SK-N-MC (cell line): ENCODE measurements around the gene SERPINH1.

ENCODE experiments used
- DNase-seq: peaks from one replicate; pipeline ENCODE4 v3.0.0-alpha.2; 2011; ENCODE audit warnings: low read depth, low spot score
- H3K27ac ChIP-seq: fragments of 200-600 bp; sonication (generic); 2 replicates; pipeline ENCODE4 v1.5.1; 2016; ENCODE audit warnings: mixed run types
- H3K36me3 ChIP-seq: fragments of 200-600 bp; sonication (generic); 2 replicates; pipeline ENCODE4 v1.6.1; 2017; ENCODE audit warnings: antibody characterized with exemption, low read length, mixed read lengths; ENCODE audit not compliant: insufficient read depth
- H3K4me3 ChIP-seq: fragments of 200-600 bp; sonication (generic); 2 replicates; pipeline ENCODE4 v1.5.1; 2016
- H3K9ac ChIP-seq: fragments of 200-600 bp; sonication (generic); 2 replicates; pipeline ENCODE4 v1.8.0; 2017; ENCODE audit warnings: mixed run types, mixed read lengths; ENCODE audit not compliant: insufficient read length
- H3K9me3 ChIP-seq: fragments of 200-600 bp; sonication (generic); 2 replicates; pipeline ENCODE4 v1.6.1; 2017; ENCODE audit warnings: low read depth, mild to moderate bottlenecking, antibody characterized with exemption, low read length, moderate library complexity, mixed read lengths
- EZH2 ChIP-seq: fragments of 200-600 bp; sonication (generic); IDR thresholded peaks from one replicate; pipeline ENCODE4 v1.6.1; 2017; ENCODE audit warnings: antibody characterized with exemption
- FOXP2 ChIP-seq: optimal IDR thresholded peaks from 2 replicates; pipeline ENCODE3; 2011; ENCODE audit warnings: mild to moderate bottlenecking, moderate library complexity; ENCODE audit not compliant: insufficient read depth; ENCODE audit errors: extremely low read length, control extremely low read depth
- POLR2AphosphoS5 ChIP-seq: IDR thresholded peaks from 2 replicates; pipeline ENCODE4 v1.6.1; 2012; ENCODE audit warnings: mild to moderate bottlenecking, low read depth, low read length, borderline replicate concordance

Gene SERPINH1

DNA sequence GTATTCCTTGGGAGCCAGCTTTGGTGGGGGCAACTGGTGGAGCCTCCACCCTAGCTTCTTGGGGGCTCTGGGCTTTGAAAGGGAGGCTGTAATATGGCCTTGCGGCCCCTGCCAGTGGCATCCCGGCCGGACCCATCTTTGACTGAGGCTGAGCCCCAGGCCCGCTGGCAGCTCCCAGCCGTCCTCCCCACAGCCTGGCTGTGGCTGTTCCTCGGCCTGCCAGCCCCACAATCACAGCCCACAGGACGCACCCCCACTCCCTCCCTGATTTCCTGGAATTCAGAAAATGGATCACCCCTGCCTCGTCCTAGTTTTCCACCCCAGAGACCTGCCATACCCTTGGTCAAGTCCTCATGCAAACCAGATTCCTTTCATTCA is 23.2 kb downstream of the SERPINH1 start:
- Histone ChIP-seq H3K9ac (no peak overlapping the region), H3K9me3 (no peaks in the 10 kb centered on the region), H3K27ac (no peak overlapping the region), H3K36me3 (no peaks in the 10 kb centered on the region), H3K4me3 (no peak overlapping the region)
- TF ChIP-seq EZH2 (no peak), FOXP2 (no peak), POLR2AphosphoS5 (no peak)
- no peak for DNase-seq

GRCh38 chr11:75586395-75586794 is 24.3 kb downstream of the SERPINH1 start:
- H3K36me3 ChIP-seq = no peaks in the 10 kb centered on the region
- no peak overlapping the region for H3K9ac ChIP-seq
- TF ChIP-seq EZH2 (no peak), FOXP2 (no peak), POLR2AphosphoS5 (no peak)

DNA sequence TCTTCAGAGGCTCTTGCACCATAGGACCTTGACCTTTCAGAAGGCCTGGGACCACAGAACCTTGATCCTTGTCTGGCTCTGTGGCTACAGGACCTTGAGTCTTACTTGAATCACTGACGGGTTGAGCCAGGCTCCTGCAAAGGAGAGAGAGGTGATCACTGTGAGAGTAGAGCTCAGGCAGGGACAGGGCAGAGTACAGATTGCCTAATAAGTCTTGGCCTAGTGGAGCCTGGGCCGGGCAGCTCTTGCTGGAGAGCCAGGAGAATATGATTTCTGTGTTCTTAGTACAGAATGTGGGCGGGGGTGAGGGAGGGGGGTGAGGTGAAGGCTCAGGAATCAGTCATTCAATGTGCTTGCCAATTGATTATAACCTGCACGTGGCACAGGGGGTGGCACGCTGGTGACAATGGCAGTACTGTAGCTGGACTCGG is 26.0 kb downstream of the SERPINH1 start:
- no peak for TF ChIP-seq EZH2
- TF ChIP-seq POLR2AphosphoS5 = no peak
- TF ChIP-seq FOXP2 = no peak
- no peak overlapping the region for H3K9ac ChIP-seq
- no peak overlapping the region for H3K27ac ChIP-seq
- no peak overlapping the region for H3K4me3 ChIP-seq
- no peaks in the 10 kb centered on the region for H3K36me3 ChIP-seq
- H3K9me3 ChIP-seq = no peaks in the 10 kb centered on the region
- DNase-seq = no peak

More at GRCh38 chr11:75586395-75586794, 24.3 kb downstream of the SERPINH1 start:
- no peaks in the 10 kb centered on the region for H3K9me3 ChIP-seq
- H3K27ac ChIP-seq = no peak overlapping the region
- no peak for DNase-seq
- no peak overlapping the region for H3K4me3 ChIP-seq

DNA sequence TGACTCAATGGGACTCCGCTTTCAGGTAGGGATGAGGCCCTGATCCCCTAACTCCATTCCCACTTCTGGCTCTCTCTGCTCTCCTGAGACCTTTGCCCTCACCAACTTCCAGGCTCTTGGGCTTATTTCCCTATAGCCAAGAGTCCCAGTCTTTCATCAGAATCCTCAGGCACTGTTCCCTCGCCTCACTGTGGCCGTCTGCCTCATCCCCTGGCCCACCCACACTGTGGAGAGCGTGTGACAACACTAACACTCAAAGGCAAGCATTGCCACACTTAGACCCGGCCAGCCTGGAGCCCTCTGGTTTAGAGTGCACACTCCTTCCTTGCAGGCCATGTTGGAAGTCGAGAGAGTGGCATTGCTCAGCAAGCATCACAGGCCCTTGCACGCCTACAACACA is 27.0 kb downstream of the SERPINH1 start:
- no peak overlapping the region for H3K27ac ChIP-seq
- no peak overlapping the region for H3K9ac ChIP-seq
- no peaks in the 10 kb centered on the region for H3K9me3 ChIP-seq
- no peak for TF ChIP-seq POLR2AphosphoS5
- no peak for TF ChIP-seq EZH2
- no peak for TF ChIP-seq FOXP2
- DNase-seq = no peak
- H3K36me3 ChIP-seq = no peaks in the 10 kb centered on the region
- H3K4me3 ChIP-seq = no peak overlapping the region

- no peak overlapping the region for H3K27ac ChIP-seq
- DNase-seq = no peak
- no peak overlapping the region for H3K9ac ChIP-seq
- no peak overlapping the region for H3K4me3 ChIP-seq
- TF ChIP-seq EZH2 = no peak
- TF ChIP-seq FOXP2 = no peak
- TF ChIP-seq POLR2AphosphoS5 = no peak
- H3K9me3 ChIP-seq = no peaks in the 10 kb centered on the region
- H3K36me3 ChIP-seq = no peaks in the 10 kb centered on the region
Measured at GRCh38 chr11:75589933-75590332, 27.9 kb downstream of the SERPINH1 start.

- Histone ChIP-seq H3K9me3 (no peaks in the 10 kb centered on the region), H3K9ac (no peak overlapping the region), H3K27ac (no peak overlapping the region), H3K4me3 (no peak overlapping the region), H3K36me3 (no peaks in the 10 kb centered on the region)
- DNase-seq = no peak
- TF ChIP-seq EZH2 (no peak), FOXP2 (no peak), POLR2AphosphoS5 (no peak)
Measured at GRCh38 chr11:75591371-75591770, 29.3 kb downstream of the SERPINH1 start.

DNA sequence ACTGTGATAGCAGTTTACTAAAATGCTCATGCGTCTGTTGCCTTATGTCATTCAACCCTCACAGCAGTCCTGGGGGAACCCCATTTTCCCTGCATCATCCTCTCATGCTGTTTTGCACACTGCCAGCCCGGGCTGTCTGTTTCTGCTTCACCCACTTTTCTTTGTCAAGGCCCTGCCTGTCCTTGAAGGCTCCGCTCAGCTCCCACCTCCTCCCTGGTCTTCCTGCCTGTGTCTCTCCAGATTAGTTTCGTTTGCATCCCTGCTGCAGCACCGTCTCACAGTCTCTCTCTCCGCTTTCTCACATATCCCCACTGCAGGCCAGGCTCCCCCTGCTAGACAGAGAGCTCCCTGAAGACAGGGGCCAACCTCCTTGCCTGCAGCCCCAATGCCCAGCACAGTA is 29.9 kb downstream of the SERPINH1 start:
- no peak overlapping the region for H3K9ac ChIP-seq
- TF ChIP-seq EZH2 (no peak), FOXP2 (no peak), POLR2AphosphoS5 (no peak)
- no peak overlapping the region for H3K4me3 ChIP-seq
- no peak for DNase-seq
- H3K9me3 ChIP-seq = no peaks in the 10 kb centered on the region
- H3K36me3 ChIP-seq = no peaks in the 10 kb centered on the region
- no peak overlapping the region for H3K27ac ChIP-seq

DNA sequence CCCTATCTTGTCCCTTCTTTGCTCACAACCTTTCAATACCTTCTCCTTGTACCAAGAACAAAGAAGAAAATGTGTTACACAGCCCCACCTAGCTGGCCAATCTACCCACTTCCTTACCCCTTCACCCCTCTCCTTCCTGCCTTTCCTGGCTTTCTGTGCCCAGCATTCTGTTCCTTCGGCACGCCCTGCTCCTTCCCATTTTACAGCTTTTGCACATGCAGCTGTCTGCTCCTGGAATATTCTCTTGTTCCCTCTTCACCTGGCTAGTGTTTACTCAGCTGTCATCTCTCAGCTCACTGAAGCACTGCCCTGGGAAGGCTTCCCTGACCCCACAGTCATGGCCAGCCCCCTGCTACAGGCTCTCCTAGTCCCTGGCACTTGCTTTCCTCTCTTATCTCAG is 30.7 kb downstream of the SERPINH1 start:
- TF ChIP-seq FOXP2 (no peak), EZH2 (no peak), POLR2AphosphoS5 (no peak)
- H3K9me3 ChIP-seq = no peaks in the 10 kb centered on the region
- no peak overlapping the region for H3K4me3 ChIP-seq
- no peak for DNase-seq
- H3K27ac ChIP-seq = no peak overlapping the region
- H3K36me3 ChIP-seq = no peaks in the 10 kb centered on the region
- no peak overlapping the region for H3K9ac ChIP-seq

DNA sequence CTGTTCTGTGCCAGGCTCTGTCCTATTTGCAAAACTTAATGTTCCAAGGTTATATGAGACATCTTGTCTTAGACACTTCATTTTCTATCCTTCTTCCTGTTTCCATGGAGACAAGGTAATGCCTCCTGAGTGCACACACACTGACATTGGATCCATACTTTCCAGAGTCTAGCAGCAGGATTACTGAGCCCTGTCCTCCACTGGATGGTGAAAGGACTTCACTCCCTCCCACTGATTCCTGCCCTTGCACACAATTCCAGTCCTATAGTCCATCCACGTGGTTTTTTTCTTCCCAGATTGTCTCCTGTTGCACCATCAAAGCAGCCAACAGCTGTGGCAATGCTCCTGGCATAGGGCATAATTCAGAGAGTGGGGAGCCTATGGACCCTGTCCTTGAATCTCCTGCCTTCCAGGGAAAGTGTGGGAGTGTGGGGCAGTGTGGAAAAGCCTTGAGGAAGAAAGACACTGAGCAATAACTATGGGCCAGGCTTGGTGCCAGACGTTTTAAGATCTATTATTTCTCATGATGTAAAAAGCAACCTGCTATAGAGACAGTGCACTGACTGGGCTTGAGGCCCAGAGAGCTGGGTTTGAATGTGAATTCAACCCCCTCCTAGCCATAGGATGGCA is 31.3 kb downstream of the SERPINH1 start:
- Histone ChIP-seq H3K4me3 (no peak overlapping the region), H3K27ac (no peak overlapping the region), H3K9ac (no peak overlapping the region), H3K9me3 (no peaks in the 10 kb centered on the region), H3K36me3 (no peaks in the 10 kb centered on the region)
- TF ChIP-seq FOXP2 (no peak), EZH2 (no peak), POLR2AphosphoS5 (no peak)
- DNase-seq = no peak
